IMR-90 (cell line): ENCODE data around the gene GABPB2. TPM values are rescaled to one million over a fixed set of nuclear protein-coding genes. Genes with fewer than 3 reads are reported as not detected.

Experiments used
- ATAC-seq: fragments of 200-7000 bp; cut with Tn5 transposase; 2 replicates; pipeline ENCODE4 v1.9.1; 2020; ENCODE audit warnings: low read depth, mild to moderate bottlenecking, moderate library complexity
- BruUV-seq: library from RNA; stranded (reverse); fragments of 400-500 nt; replicated peaks from 2 replicates; lab custom pipeline; 2021; lab: Mats Ljungman, UMichigan
- CTCF ChIA-PET: fragments of 300-600 bp; formaldehyde crosslinking; extraction: SDS; loops from one replicate; lab custom pipeline; 2021; ENCODE audit warnings: antibody characterized with exemption; lab: Yijun Ruan, JAX
- POLR2A ChIA-PET: fragments of 300-600 bp; sonication (Branson Sonifier 250); formaldehyde crosslinking; loops from one replicate; lab custom pipeline; 2022; ENCODE audit warnings: antibody characterized with exemption; ENCODE audit not compliant: unreplicated experiment; lab: Charles Lee
- DNase-seq: peaks from one replicate; pipeline ENCODE4 v3.0.0; 2013
- H2AFZ ChIP-seq: replicated peaks from 2 replicates; pipeline ENCODE3; 2013; ENCODE audit warnings: low read length, mild to moderate bottlenecking; ENCODE audit not compliant: poor library complexity
- H2AK5ac ChIP-seq: 2 replicates; pipeline ENCODE4 v1.6.1; 2013; ENCODE audit warnings: low read depth, low read length, inconsistent platforms
- H2AK9ac ChIP-seq: replicated peaks from 2 replicates; pipeline ENCODE3; 2013; ENCODE audit warnings: mild to moderate bottlenecking, low read depth, low read length, moderate library complexity; ENCODE audit not compliant: poor library complexity
- H2BK120ac ChIP-seq: 2 replicates; pipeline ENCODE4 v1.6.1; 2013; ENCODE audit warnings: low read depth, low read length, inconsistent platforms
- H2BK15ac ChIP-seq: 3 replicates; pipeline ENCODE4 v1.6.1; 2013; ENCODE audit warnings: low read depth, low read length, inconsistent platforms
- H2BK20ac ChIP-seq: 2 replicates; pipeline ENCODE4 v1.6.1; 2013; ENCODE audit warnings: low read depth, mild to moderate bottlenecking, inconsistent platforms, low read length, moderate library complexity
- H2BK5ac ChIP-seq: 2 replicates; pipeline ENCODE4 v1.6.1; 2013; ENCODE audit warnings: mild to moderate bottlenecking, low read depth, low read length, inconsistent platforms; ENCODE audit not compliant: poor library complexity, severe bottlenecking
- H3K14ac ChIP-seq: replicated peaks from 2 replicates; pipeline ENCODE4 v1.6.1; 2013; ENCODE audit warnings: low read depth, low read length, inconsistent platforms
- H3K18ac ChIP-seq: 2 replicates; pipeline ENCODE4 v1.6.1; 2013; ENCODE audit warnings: low read depth, low read length, control low read depth
- H3K23ac ChIP-seq: 2 replicates; pipeline ENCODE4 v1.6.1; 2013; ENCODE audit warnings: low read depth, low read length, inconsistent platforms
- H3K27ac ChIP-seq: 2 replicates; pipeline ENCODE4 v1.5.1; 2013; ENCODE audit warnings: mild to moderate bottlenecking, control low read depth, low read length; ENCODE audit not compliant: insufficient read depth
- H3K27me3 ChIP-seq: 2 replicates; pipeline ENCODE4 v1.6.1; 2013; ENCODE audit warnings: low read length; ENCODE audit not compliant: control insufficient read depth, insufficient read depth
- H3K36me3 ChIP-seq: 2 replicates; pipeline ENCODE4 v1.6.1; 2013; ENCODE audit warnings: low read length, mixed read lengths; ENCODE audit not compliant: control insufficient read depth, insufficient read depth
- H3K4ac ChIP-seq: 2 replicates; pipeline ENCODE4 v1.6.1; 2013; ENCODE audit warnings: low read depth, low read length, inconsistent platforms
- H3K4me1 ChIP-seq: 2 replicates; pipeline ENCODE4 v1.6.1; 2013; ENCODE audit warnings: low read length, mixed read lengths; ENCODE audit not compliant: control insufficient read depth, insufficient read depth
- H3K4me2 ChIP-seq: 2 replicates; pipeline ENCODE4 v1.6.1; 2013; ENCODE audit warnings: low read depth, mild to moderate bottlenecking, control low read depth, low read length, moderate library complexity
- H3K4me3 ChIP-seq: 2 replicates; pipeline ENCODE4 v1.5.1; 2013; ENCODE audit warnings: low read depth, mild to moderate bottlenecking, control low read depth, low read length, moderate library complexity; ENCODE audit not compliant: insufficient read depth
- H3K56ac ChIP-seq: 2 replicates; pipeline ENCODE4 v1.6.1; 2013; ENCODE audit warnings: low read length, inconsistent platforms; ENCODE audit not compliant: insufficient read depth; ENCODE audit errors: extremely low read depth
- H3K79me1 ChIP-seq, 2 experiments: 2 replicates each; pipeline ENCODE4 v1.6.1; 2013; ENCODE audit warnings: low read length in 2 of 2, inconsistent platforms in 1 of 2, low read depth in 1 of 2
- H3K9ac ChIP-seq: 2 replicates; pipeline ENCODE4 v1.6.1; 2013; ENCODE audit warnings: low read depth, low read length, control low read depth
- H3K9me1 ChIP-seq: 2 replicates; pipeline ENCODE4 v1.6.1; 2013; ENCODE audit warnings: low read length, inconsistent platforms; ENCODE audit not compliant: insufficient read depth
- H3K9me3 ChIP-seq: 2 replicates; pipeline ENCODE4 v1.6.1; 2013; ENCODE audit warnings: low read length; ENCODE audit not compliant: control insufficient read depth, insufficient read depth
- H4K20me1 ChIP-seq: 2 replicates; pipeline ENCODE4 v1.6.1; 2013; ENCODE audit warnings: low read length, inconsistent platforms; ENCODE audit not compliant: insufficient read depth
- H4K5ac ChIP-seq: 2 replicates; pipeline ENCODE4 v1.6.1; 2013; ENCODE audit warnings: mild to moderate bottlenecking, low read depth, low read length, control low read depth
- H4K8ac ChIP-seq, 2 experiments: 2 replicates each; pipeline ENCODE4 v1.6.1; 2013; ENCODE audit warnings: low read depth in 2 of 2, low read length in 2 of 2, control low read depth in 1 of 2, inconsistent platforms in 1 of 2
- H4K91ac ChIP-seq: 2 replicates; pipeline ENCODE4 v1.6.1; 2013; ENCODE audit warnings: low read depth, low read length, inconsistent platforms; ENCODE audit not compliant: insufficient read depth
- BHLHE40 ChIP-seq: fragments of 150-350 bp; IDR thresholded peaks from 2 replicates; pipeline ENCODE4 v1.6.1; 2016; ENCODE audit warnings: mild to moderate bottlenecking, low read depth, low read length
- CHD1 ChIP-seq: IDR thresholded peaks from 2 replicates; pipeline ENCODE4 v1.6.1; 2012; ENCODE audit warnings: low read depth, low read length, improper control_type of control experiment
- FOS ChIP-seq: fragments of 150-350 bp; IDR thresholded peaks from 2 replicates; pipeline ENCODE4 v1.6.1; 2016; ENCODE audit warnings: low read depth, low read length
- MAFK ChIP-seq: IDR thresholded peaks from 2 replicates; pipeline ENCODE4 v1.6.1; 2012; ENCODE audit warnings: low read depth, low read length, improper control_type of control experiment
- MAZ ChIP-seq: IDR thresholded peaks from 2 replicates; pipeline ENCODE4 v1.6.1; 2012; ENCODE audit warnings: low read depth, mild to moderate bottlenecking, low read length, improper control_type of control experiment, moderate library complexity, borderline replicate concordance
- MXI1 ChIP-seq: IDR thresholded peaks from 2 replicates; pipeline ENCODE4 v1.6.1; 2012; ENCODE audit warnings: low read depth, mild to moderate bottlenecking, low read length, moderate library complexity, borderline replicate concordance
- NFE2L2 ChIP-seq: fragments of 150-350 bp; IDR thresholded peaks from 2 replicates; pipeline ENCODE4 v1.6.1; 2016; ENCODE audit warnings: low read depth, mild to moderate bottlenecking, low read length
- POLR2A ChIP-seq: IDR thresholded peaks from 2 replicates; pipeline ENCODE4 v1.6.1; 2012; ENCODE audit warnings: mild to moderate bottlenecking, low read depth, low read length
- RAD21 ChIP-seq: IDR thresholded peaks from 2 replicates; pipeline ENCODE4 v1.6.1; 2012; ENCODE audit warnings: low read length, improper control_type of control experiment
- RCOR1 ChIP-seq: IDR thresholded peaks from 2 replicates; pipeline ENCODE4 v1.6.1; 2012; ENCODE audit warnings: mild to moderate bottlenecking, low read length, improper control_type of control experiment; ENCODE audit not compliant: insufficient replicate concordance
- RFX5 ChIP-seq: IDR thresholded peaks from 2 replicates; pipeline ENCODE4 v1.8.0; 2012; ENCODE audit warnings: low read depth, mild to moderate bottlenecking, low read length, moderate library complexity
- USF2 ChIP-seq: fragments of 150-350 bp; IDR thresholded peaks from 2 replicates; pipeline ENCODE4 v1.6.1; 2017; ENCODE audit warnings: mild to moderate bottlenecking, antibody characterized with exemption, low read length, low read depth
- WGBS, 2 experiments: methylation state at CpG; one replicate each; pipeline versions ENCODE4 v1.1.5 to v1.1.7; 2013; ENCODE audit warnings: missing lambda C conversion rate in 2 of 2; ENCODE audit not compliant: insufficient read length in 1 of 2; ENCODE audit errors: extremely low coverage in 2 of 2; 5-methylcytosine and 5-hydroxymethylcytosine counted together
- dilution Hi-C: fragments of 300-500 bp; cut with HindIII; formaldehyde crosslinking; loops from one replicate; pipeline ENCODE4 v1.14.3; 2018; ENCODE audit warnings: low sequenced_read_pairs; ENCODE audit not compliant: unreplicated experiment
- in situ Hi-C: fragments of 300-500 bp; cut with MboI; formaldehyde crosslinking; loops from 3 replicates; pipeline ENCODE4 v1.14.3; 2019; ENCODE audit warnings: low sequenced_read_pairs, inconsistent platforms, mixed read lengths
- intact Hi-C: fragments of 100-400 bp; cut with micrococcal nuclease; formaldehyde crosslinking; loops from 2 replicates; pipeline ENCODE4 v1.10.0; 2022
- polyA plus RNA-seq, 3 experiments: library from polyadenylated mRNA; depleted of rRNA; stranded (reverse); fragments of >200 nt; gene quantifications; 2 replicates each; pipeline ENCODE4 v1.2.3, GENCODE V29; 2012; ENCODE audit warnings: low replicate concordance in 1 of 3
- total RNA-seq: library from RNA; depleted of rRNA; stranded (reverse); fragments of >200 nt; gene quantifications from 2 replicates; pipeline ENCODE4 v1.2.3, GENCODE V29; 2012

The GABPB2 gene
- total and polyA plus RNA-seq, 2 of the 4 experiments (the other 2 are of a cell fraction), result 7.5 to 12.9 TPM

- H2AK9ac ChIP-seq, result no peak overlapping the region
- intact Hi-C loops (no loop called here), dilution Hi-C loops (no loop called here), in situ Hi-C loops (no loop called here)
- H4K20me1 ChIP-seq, result no peaks in the 10 kb centered on the region
- no peaks in the 10 kb centered on the region for H3K9me1 ChIP-seq
- H3K4me3 ChIP-seq, result no peak overlapping the region
- no peak overlapping the region for H3K56ac ChIP-seq
- H4K5ac ChIP-seq, result no peak overlapping the region
- no peak for TF ChIP-seq RCOR1
- no peak for TF ChIP-seq POLR2A
- TF ChIP-seq MAFK, result no peak
- no peak for TF ChIP-seq MXI1
- no peak for TF ChIP-seq RAD21
- no peak for TF ChIP-seq MAZ
- no peak for TF ChIP-seq CHD1
- TF ChIP-seq NFE2L2, result no peak
- TF ChIP-seq BHLHE40, result no peak
- no peak for TF ChIP-seq FOS
- no peak for TF ChIP-seq RFX5
- no peak for TF ChIP-seq USF2
- no peaks in the 10 kb centered on the region for H3K4me1 ChIP-seq
- H3K18ac ChIP-seq, result no peak overlapping the region
- H3K27me3 ChIP-seq, result no peaks in the 10 kb centered on the region
- H3K27ac ChIP-seq, result no peak overlapping the region
- no peak overlapping the region for H4K8ac ChIP-seq
- no peaks in the 10 kb centered on the region for H3K9me3 ChIP-seq
- H3K23ac ChIP-seq, result no peak overlapping the region
- no CpG with 5 or more reads among the region's 5 CpGs for WGBS, 2 experiments
- no peak overlapping the region for H2AFZ ChIP-seq
- no peak overlapping the region for H3K9ac ChIP-seq
- ChIA-PET POLR2A (no interaction called here), CTCF (no interaction called here)
- no peaks in the 10 kb centered on the region for H3K79me1 ChIP-seq
- no peak overlapping the region for H2BK15ac ChIP-seq
- H2BK20ac ChIP-seq, result no peak overlapping the region
- H2BK120ac ChIP-seq, result no peak overlapping the region
- no TSS peak for BruUV-seq
- H3K4me2 ChIP-seq, result no peak overlapping the region
- DNase-seq (no peak), ATAC-seq (no peak)
- no peak overlapping the region for H3K4ac ChIP-seq
- no peak overlapping the region for H3K14ac ChIP-seq
- H2AK5ac ChIP-seq, result no peak overlapping the region
- H2BK5ac ChIP-seq, result no peak overlapping the region
- no peak overlapping the region for H4K91ac ChIP-seq
- peaks cover 6% of the 10 kb centered on the region for H3K36me3 ChIP-seq
Observed at GRCh38 chr1:151113877-151114276, 43.3 kb downstream of the GABPB2 start.
